ENCODE measurements around the gene ABCC12. TPM values are rescaled to one million over a fixed set of nuclear protein-coding genes. Genes with fewer than 3 reads are reported as not detected.

ABCC12 gene
- total and polyA plus RNA-seq, 4 donors: 0.25 TPM; not detected in 3

- DNase-seq (ENCODE audit: low spot score): no peak
- peak; percentile 64 to 81 for TF ChIP-seq RXRA (IDR thresholded peaks at IDR 0.05)
- no peak for TF ChIP-seq SP1 (IDR thresholded peaks at IDR 0.05)
- no peak for TF ChIP-seq FOXA2 (IDR thresholded peaks at IDR 0.05)
- no peak for TF ChIP-seq REST (IDR thresholded peaks at IDR 0.05)
- TF ChIP-seq NR2F2 (IDR thresholded peaks at IDR 0.05): peak; percentile 26
- TF ChIP-seq CTCF (IDR thresholded peaks at IDR 0.05; ENCODE audit: low read depth, low read length, missing input control): no peak
- TF ChIP-seq ATF3 (IDR thresholded peaks at IDR 0.05): no peak
- peak; percentile 67 for TF ChIP-seq YY1 (IDR thresholded peaks at IDR 0.05)
- peak in 1 of 2 donors; percentile 41 for TF ChIP-seq RAD21 (IDR thresholded peaks at IDR 0.05)
- TF ChIP-seq TAF1 (conservative IDR thresholded peaks at IDR 0.05): no peak
- peak in 1 of 2 donors; percentile 14 for TF ChIP-seq HNF4A (conservative IDR thresholded peaks at IDR 0.05)
- no peak for TF ChIP-seq MAX (IDR thresholded peaks at IDR 0.05)
- Histone ChIP-seq H3K9ac (ENCODE audit: low read depth in 1 of 2, low read length in 2 of 2) (no peak overlapping the region), H3K9me3 (ENCODE audit: control insufficient read depth in 4 of 4, low read length in 3 of 4) (no peaks in the 10 kb centered on the region), H3K27me3 (ENCODE audit: control insufficient read depth in 4 of 4, insufficient read depth in 4 of 4, low read length in 3 of 4) (no peaks in the 10 kb centered on the region), H3K4me3 (ENCODE audit: low read depth in 1 of 3, low read length in 3 of 3) (no peak overlapping the region), H3K4me1 (ENCODE audit: control insufficient read depth in 4 of 4, insufficient read depth in 4 of 4, low read length in 3 of 4) (peaks cover 13 to 46% (median 31%) of the 10 kb centered on the region in 4 donors), H3K27ac (ENCODE audit: low read depth in 1 of 2, low read length in 2 of 2) (no peak overlapping the region), H3K36me3 (ENCODE audit: control insufficient read depth in 4 of 4, insufficient read depth in 3 of 4, low read depth in 1 of 4, low read length in 3 of 4) (no peaks in the 10 kb centered on the region)
- 63% methylated on average over 6 of the region's 6 CpGs for WGBS
Measured at GRCh38 chr16:48201515-48202201, 45.9 kb upstream of the ABCC12 start.

GRCh38 chr16:48197294-48197693 lies 41.5 kb upstream of the ABCC12 start:
- H3K4me1 ChIP-seq (ENCODE audit: control insufficient read depth in 4 of 4, insufficient read depth in 4 of 4, low read length in 3 of 4): peaks cover 7 to 16% (median 11%) of the 10 kb centered on the region in 4 donors
- no peak for DNase-seq (ENCODE audit: low spot score)
- H3K4me3 ChIP-seq (ENCODE audit: low read depth in 1 of 3, low read length in 3 of 3): no peak overlapping the region
- H3K9me3 ChIP-seq (ENCODE audit: control insufficient read depth in 4 of 4, low read length in 3 of 4): no peaks in the 10 kb centered on the region
- H3K27me3 ChIP-seq (ENCODE audit: control insufficient read depth in 4 of 4, insufficient read depth in 4 of 4, low read length in 3 of 4): no peaks in the 10 kb centered on the region
- H3K36me3 ChIP-seq (ENCODE audit: control insufficient read depth in 4 of 4, insufficient read depth in 3 of 4, low read depth in 1 of 4, low read length in 3 of 4): no peaks in the 10 kb centered on the region
- WGBS: 82% methylated on average over 3 of the region's 3 CpGs
- H3K9ac ChIP-seq (ENCODE audit: low read depth in 1 of 2, low read length in 2 of 2): no peak overlapping the region
- H3K27ac ChIP-seq (ENCODE audit: low read depth in 1 of 2, low read length in 2 of 2): no peak overlapping the region
- TF ChIP-seq TAF1 (conservative IDR thresholded peaks at IDR 0.05): no peak
- no peak for TF ChIP-seq FOXA2 (IDR thresholded peaks at IDR 0.05)
- no peak for TF ChIP-seq ATF3 (IDR thresholded peaks at IDR 0.05)
- TF ChIP-seq MAX (IDR thresholded peaks at IDR 0.05): no peak
- TF ChIP-seq YY1 (IDR thresholded peaks at IDR 0.05): no peak
- no peak for TF ChIP-seq HNF4A (conservative IDR thresholded peaks at IDR 0.05)
- TF ChIP-seq ZBTB33 (IDR thresholded peaks at IDR 0.05): no peak
- TF ChIP-seq RXRA (IDR thresholded peaks at IDR 0.05): no peak
- TF ChIP-seq SP1 (IDR thresholded peaks at IDR 0.05): no peak
